Heart left ventricle (tissue), 13 donors: ENCODE measurements around the gene IGDCC3.

Experiments used
- POLR2A ChIP-seq, 2 donors: fragments of 450-650 bp; IDR thresholded peaks; one replicate each; pipeline ENCODE4 v1.6.1; 2017; ENCODE audit warnings: antibody characterized with exemption in 2 of 2, mild to moderate bottlenecking in 2 of 2, moderate library complexity in 2 of 2
- TF ChIP-seq, protein P1 (sequence below), 12 donors: fragments of 200-600 bp; sonication (generic) in 4 of 12; IDR thresholded peaks; one replicate each; pipeline versions ENCODE4 v1.5.0 to v1.8.0; 2018 to 2022; ENCODE audit warnings: antibody characterized with exemption in 12 of 12, mild to moderate bottlenecking in 5 of 12
- donor health status: ischemic (EF 13 %, LVEDD 7.1; RV severe dilation, severe dysfunction).
- donor health status: DM: no; HTN: yes; CAD: no.
- donor health status: DM: no; HTN: no; CAD: no.
- donor health status: ischemic (EF 25% LVEDD 6.9; RV normal size, moderate dysfunction).
- donor health status: ischemic (EF 25% LVEDD 5.7; RV mildly dilated, moderate dysfunction).
- donor health status: ischemic (EF 35%, LVEDD 5.7; RV mildly dilated, moderate dysfunction).
- donor health status: nonischemic (EF 11% LVEDD 7.7; RV severe dilation, severe dysfunction).
- donor health status: DM: yes; HTN: yes; CAD: no.
- donor health status: PGD.
- donor health status: ischemic (EF 29% LVEDD 5.4; RV normal size, mild dysfunction).
- donor health status: nonischemic (EF 23%, LVEDD 6.1; RV moderate dilation, normal function).

DNA sequence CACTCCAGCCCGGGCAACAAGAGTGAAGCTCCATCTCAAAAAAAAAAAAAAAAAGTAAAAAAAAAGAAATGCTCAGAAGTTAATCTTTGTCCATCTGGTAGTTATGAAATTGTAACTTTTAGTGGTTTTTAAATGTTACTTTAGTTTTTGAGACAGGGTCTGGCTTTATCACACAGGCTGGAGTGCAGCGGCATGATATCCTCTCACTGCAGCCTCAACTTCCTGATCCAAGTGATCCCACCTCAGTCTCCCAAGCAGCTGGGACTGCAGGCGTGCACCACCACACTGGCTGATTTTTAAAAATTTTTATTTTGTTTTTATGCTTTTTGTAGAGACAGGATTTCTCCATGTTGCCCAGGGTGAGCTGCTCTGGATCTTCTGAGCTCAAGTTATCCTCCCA is 72.0 kb downstream of the IGDCC3 start:
- TF ChIP-seq, protein P1, sequence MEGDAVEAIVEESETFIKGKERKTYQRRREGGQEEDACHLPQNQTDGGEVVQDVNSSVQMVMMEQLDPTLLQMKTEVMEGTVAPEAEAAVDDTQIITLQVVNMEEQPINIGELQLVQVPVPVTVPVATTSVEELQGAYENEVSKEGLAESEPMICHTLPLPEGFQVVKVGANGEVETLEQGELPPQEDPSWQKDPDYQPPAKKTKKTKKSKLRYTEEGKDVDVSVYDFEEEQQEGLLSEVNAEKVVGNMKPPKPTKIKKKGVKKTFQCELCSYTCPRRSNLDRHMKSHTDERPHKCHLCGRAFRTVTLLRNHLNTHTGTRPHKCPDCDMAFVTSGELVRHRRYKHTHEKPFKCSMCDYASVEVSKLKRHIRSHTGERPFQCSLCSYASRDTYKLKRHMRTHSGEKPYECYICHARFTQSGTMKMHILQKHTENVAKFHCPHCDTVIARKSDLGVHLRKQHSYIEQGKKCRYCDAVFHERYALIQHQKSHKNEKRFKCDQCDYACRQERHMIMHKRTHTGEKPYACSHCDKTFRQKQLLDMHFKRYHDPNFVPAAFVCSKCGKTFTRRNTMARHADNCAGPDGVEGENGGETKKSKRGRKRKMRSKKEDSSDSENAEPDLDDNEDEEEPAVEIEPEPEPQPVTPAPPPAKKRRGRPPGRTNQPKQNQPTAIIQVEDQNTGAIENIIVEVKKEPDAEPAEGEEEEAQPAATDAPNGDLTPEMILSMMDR (IDR thresholded peaks at IDR 0.05): no peak
- no peak for TF ChIP-seq POLR2A (IDR thresholded peaks at IDR 0.05)
